ENCODE results near the gene EHBP1L1. TPM values are rescaled to one million over a fixed set of nuclear protein-coding genes. Genes with fewer than 3 reads are reported as not detected.

Gene EHBP1L1
- total RNA-seq, 4 donors from 2014 or later, result 40.5 to 71.0 (median 57.3) TPM

DNA sequence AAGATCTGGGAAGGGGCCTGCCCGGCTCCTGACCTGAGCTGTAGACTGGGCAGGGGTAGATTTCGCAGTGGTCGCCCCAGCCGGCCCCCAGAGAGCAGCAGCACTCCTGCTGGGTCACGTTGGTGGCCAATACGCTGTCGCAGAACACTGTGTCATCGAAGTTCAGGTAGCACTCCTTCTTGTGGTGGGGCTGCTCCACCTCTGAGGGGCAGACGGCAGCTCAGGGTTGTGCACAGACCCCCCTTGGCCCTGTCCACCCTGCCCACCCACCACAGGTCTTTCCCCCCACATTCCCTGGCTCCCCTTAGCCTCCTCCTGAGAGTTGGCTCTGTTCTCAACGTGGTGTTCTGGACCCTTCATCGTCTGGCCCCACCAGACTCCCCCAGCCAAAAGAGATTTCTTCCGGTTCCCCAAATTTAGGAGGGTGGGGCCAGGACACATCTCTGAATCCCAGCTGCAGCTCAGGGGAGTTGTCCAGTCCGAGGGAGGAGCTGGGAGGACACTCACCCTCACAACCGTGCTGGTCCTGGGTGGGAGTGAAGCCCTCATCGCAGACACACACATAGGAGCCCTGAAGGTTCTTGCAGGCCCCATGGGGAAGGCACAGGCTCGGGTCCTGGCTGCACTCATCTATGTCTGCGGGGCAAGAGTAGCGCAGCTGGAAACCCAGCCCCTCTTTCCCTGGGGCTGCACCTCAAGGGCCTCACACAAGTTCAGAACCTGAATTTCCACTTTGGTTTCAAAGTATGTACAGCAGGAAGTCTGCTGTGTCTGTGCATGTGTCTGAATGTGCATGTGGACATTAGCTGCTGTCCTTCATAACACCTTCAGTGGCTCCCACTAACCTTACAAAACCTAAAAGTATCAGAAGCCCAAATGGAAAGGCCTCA is 34.5 kb upstream of the EHBP1L1 start:
- no peak for DNase-seq (ENCODE audit: low spot score in 2 of 2)
- intact Hi-C loops (cut with DNase I; ENCODE audit: low total_unique reads), result no loop called here

DNA sequence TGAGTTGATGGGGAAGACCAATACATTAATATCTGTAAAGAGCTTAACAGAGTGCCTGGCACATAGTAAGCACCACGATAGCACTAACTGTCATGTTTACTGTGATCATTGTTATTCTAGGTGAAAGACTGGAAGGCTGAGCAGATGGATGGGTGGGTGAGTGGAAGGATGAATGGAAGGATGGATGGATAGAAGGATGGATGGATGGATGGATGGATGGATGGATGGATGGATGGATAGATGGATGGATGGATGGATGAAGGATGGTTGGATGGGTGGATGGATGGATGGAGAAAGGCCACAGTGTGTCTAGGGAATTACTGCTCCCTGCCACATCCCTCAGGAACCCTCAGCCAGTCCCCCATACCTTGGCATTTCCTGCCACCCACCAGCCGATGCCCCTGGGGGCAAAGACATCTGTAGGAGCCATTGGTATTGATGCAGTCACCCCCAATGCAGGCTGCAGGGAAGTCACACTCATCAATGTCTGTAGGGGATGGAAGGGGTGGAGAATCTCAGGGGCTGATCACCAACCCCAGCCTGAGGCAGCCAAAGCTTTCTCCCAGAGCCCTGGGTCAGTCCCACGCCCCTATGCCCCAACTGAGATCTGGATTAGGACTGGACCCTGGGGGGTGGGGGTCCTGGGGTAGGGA is 33.0 kb upstream of the EHBP1L1 start:
- no peak for DNase-seq (ENCODE audit: low spot score in 2 of 2)
- TF ChIP-seq POLR2A (IDR thresholded peaks at IDR 0.05), result no peak
- TF ChIP-seq, protein P1, sequence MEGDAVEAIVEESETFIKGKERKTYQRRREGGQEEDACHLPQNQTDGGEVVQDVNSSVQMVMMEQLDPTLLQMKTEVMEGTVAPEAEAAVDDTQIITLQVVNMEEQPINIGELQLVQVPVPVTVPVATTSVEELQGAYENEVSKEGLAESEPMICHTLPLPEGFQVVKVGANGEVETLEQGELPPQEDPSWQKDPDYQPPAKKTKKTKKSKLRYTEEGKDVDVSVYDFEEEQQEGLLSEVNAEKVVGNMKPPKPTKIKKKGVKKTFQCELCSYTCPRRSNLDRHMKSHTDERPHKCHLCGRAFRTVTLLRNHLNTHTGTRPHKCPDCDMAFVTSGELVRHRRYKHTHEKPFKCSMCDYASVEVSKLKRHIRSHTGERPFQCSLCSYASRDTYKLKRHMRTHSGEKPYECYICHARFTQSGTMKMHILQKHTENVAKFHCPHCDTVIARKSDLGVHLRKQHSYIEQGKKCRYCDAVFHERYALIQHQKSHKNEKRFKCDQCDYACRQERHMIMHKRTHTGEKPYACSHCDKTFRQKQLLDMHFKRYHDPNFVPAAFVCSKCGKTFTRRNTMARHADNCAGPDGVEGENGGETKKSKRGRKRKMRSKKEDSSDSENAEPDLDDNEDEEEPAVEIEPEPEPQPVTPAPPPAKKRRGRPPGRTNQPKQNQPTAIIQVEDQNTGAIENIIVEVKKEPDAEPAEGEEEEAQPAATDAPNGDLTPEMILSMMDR (IDR thresholded peaks at IDR 0.05), result no peak
- no peak overlapping the region for H3K4me3 ChIP-seq (ENCODE audit: low read depth, poor library complexity, severe bottlenecking)
- intact Hi-C loops (cut with DNase I; ENCODE audit: low total_unique reads), result no loop called here
- 92 to 95% methylated on average over 2 of the region's 3 CpGs for WGBS, 2 donors

More for the DNA sequence above, 34.5 kb upstream of the EHBP1L1 start:
- WGBS, 2 donors, result 28 to 30% methylated on average over 13 to 16 of the region's 18 CpGs
- TF ChIP-seq POLR2A (IDR thresholded peaks at IDR 0.05), result no peak
- TF ChIP-seq, protein P1 (IDR thresholded peaks at IDR 0.05), result no peak
- peak overlapping the region; percentile 17 for H3K4me3 ChIP-seq (ENCODE audit: low read depth, poor library complexity, severe bottlenecking)

GRCh38 chr11:65545853-65546216 is 30.0 kb upstream of the EHBP1L1 start:
- H3K4me3 ChIP-seq (ENCODE audit: low read depth, poor library complexity, severe bottlenecking), result no peak overlapping the region

DNA sequence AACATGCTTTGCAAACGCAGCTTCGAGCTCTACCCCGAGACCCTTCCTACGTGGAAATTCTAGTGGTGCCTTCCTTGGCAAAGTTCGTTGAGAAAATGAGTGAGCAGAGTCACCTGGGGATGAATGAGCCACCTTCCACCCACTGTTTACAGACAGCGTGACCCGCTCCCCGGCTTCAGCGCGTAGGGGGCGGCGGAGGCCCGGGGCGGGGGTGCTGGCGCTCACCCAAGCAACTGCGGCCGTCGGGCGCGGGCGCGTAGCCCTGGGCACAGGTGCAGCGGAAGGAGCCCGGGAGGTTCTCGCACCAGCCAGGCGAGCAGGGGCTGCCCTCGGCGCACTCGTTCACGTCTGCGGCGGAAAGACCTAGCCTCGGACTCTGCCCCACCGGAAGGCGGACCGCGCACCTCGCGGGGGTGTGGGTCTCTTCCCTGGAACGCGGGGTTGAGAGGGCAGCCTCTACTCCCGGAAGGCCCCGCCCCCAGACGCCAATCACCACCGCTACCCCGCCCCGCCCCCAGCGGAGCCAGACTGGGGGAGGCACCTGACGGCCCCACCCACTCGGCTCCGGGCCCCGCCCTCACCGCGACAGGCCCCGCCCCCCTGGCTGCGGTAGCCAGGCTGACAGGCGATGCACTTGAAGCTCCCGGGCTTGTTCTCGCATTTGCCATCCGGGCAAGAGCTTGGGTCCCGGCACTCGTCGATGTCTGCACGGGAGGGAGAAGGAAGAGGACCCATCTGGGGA is 29.5 kb upstream of the EHBP1L1 start:
- peak; percentile 87 to 98 for DNase-seq (ENCODE audit: low spot score in 2 of 2)
- 28 to 41% methylated on average over 21 to 52 of the region's 64 CpGs for WGBS, 2 donors
- intact Hi-C loops (cut with DNase I; ENCODE audit: low total_unique reads), result no loop called here
- TF ChIP-seq, protein P1 (IDR thresholded peaks at IDR 0.05), result no peak
- TF ChIP-seq POLR2A (IDR thresholded peaks at IDR 0.05), result no peak
- no peak overlapping the region for H3K4me3 ChIP-seq (ENCODE audit: low read depth, poor library complexity, severe bottlenecking)

More at GRCh38 chr11:65545853-65546216, 30.0 kb upstream of the EHBP1L1 start:
- 56 to 59% methylated on average over 4 of the region's 4 CpGs for WGBS, 2 donors
- no peak for DNase-seq (ENCODE audit: low spot score in 2 of 2)
- no peak for TF ChIP-seq POLR2A (IDR thresholded peaks at IDR 0.05)
- intact Hi-C loops (cut with DNase I; ENCODE audit: low total_unique reads), result no loop called here

DNA sequence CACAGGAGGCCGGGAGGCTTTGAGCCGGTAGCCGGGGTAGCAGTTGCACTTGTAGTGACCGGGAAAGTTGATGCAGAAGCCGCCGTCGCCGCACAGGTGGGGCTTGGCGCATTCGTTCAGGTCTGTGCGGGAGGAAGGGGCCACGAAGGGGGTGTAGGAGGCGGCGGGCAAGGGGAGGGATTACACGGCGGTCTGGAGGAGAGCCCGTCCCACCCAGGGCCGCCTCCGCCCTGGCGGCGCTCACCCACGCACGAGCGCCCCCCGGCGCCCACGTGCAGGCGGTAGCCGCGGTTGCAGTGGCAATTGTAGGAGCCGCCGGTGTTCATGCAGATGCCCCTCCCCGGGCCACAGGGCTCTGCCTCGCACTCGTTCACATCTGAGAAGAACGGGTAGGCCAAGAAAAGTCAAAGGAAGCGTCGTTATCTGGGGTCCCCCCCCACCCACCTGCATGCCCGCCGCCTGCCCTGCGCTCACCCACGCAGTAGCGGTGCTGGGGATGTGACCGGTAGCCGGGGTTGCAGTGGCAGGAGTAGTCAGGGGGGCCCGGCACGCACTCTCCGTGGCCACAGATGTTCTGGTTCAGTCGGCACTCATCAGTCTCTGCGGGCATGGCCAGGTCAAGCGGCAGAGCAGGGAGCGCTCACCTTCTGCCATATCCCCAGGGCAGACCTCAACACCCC is 28.3 kb upstream of the EHBP1L1 start:
- no peak for DNase-seq (ENCODE audit: low spot score in 2 of 2)
- 86 to 87% methylated on average over 49 of the region's 52 CpGs for WGBS, 2 donors
- H3K4me3 ChIP-seq (ENCODE audit: low read depth, poor library complexity, severe bottlenecking), result no peak overlapping the region
- intact Hi-C loops (cut with DNase I; ENCODE audit: low total_unique reads), result no loop called here
- no peak for TF ChIP-seq POLR2A (IDR thresholded peaks at IDR 0.05)
- TF ChIP-seq, protein P1 (IDR thresholded peaks at IDR 0.05), result no peak

All from lower leg skin (tissue), 4 donors.